G401 (cell line): Measurements from ENCODE around the gene RHOXF2. TPM values are rescaled to one million over a fixed set of nuclear protein-coding genes. Genes with fewer than 3 reads are reported as not detected.
"Not testable (repeated sequence)": the region's sequence is repeated elsewhere in the genome, so short reads cannot be mapped to it uniquely, and the experiment has no call there.

Source experiments
- DNase-seq: peaks from one replicate; pipeline ENCODE4 v3.0.0-alpha.2; 2015; ENCODE audit warnings: low spot score
- in situ Hi-C: cut with HindIII; loops from 2 replicates; pipeline ENCODE4 v1.10.0; 2016; ENCODE audit warnings: low sequenced_read_pairs, mixed read lengths
- total RNA-seq: library from RNA; depleted of rRNA; stranded (reverse); fragments of >200 nt; shearing (Covaris generic); gene quantifications from 2 replicates; pipeline ENCODE4 v1.2.3, GENCODE V29; 2014; rRNA removed

Gene RHOXF2, protein sequence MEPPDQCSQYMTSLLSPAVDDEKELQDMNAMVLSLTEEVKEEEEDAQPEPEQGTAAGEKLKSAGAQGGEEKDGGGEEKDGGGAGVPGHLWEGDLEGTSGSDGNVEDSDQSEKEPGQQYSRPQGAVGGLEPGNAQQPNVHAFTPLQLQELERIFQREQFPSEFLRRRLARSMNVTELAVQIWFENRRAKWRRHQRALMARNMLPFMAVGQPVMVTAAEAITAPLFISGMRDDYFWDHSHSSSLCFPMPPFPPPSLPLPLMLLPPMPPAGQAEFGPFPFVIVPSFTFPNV
- not detected in 2 replicates for total RNA-seq

DNA sequence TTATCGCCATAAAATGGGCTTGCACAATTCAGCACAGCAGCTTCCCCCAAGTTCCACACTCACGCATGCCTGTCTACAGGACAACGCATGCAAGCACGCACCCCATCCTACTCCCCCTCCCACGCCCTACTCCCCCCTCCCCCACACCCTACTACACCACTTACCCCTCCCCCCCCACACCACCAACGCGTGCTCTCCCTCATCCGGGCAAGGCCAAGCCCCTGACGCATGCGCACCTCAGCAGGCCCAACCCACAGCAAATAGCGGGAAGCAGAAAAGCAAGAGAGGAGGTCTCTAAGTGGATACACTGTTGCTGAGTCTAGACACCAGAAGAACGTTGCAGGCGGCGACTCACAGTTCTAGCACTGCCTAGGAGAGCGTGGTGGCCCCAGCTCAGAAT is at the start of gene RHOXF2:
TSS of gene RHOXF2 (plus strand) at position 301 of the 400 bp plus-strand sequence. CDS start 138 bp downstream, outside the sequence.
- in situ Hi-C loops, DNase-seq: not testable (repeated sequence)

DNA sequence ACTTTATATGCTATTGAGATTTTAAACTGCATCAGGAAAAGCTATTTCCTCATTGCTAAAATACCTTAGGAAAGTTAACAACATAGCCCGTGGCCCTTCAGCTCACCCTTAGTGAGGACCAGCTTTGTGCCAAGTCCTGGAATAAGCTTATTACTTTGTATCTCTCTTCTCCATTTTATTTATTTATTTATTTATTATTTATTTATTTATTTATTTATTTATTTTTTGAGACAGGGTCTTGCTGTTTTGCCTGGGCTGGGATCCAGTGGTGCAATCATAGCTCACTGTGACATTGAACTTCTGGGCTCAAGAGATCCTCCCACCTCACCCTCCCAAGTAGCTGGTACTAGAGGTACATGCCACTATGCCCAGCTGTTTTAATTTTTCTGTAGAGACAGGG is 49.0 kb upstream of the RHOXF2 start:
- in situ Hi-C loops = no loop called here

DNA sequence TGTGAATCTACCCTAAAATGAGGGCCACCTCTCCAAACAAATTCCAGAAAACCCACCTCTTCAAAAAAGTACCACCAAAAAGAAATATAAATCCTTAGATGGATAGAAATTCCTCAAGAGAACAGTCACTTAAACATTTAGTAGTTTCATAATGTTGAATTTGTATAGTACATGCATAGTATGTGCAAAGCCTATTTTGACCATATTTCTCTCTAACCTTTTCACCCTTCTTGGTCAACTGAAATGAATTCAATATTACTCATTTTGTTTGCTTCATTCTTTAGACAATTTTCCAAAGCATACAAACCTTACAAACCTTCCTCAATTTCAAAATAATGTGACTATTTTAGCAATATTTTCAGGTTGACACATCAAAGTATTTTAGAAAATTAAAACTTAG is 46.8 kb upstream of the RHOXF2 start:
- DNase-seq = no peak
- in situ Hi-C loops = no loop called here

More for the DNA sequence above, 49.0 kb upstream of the RHOXF2 start:
- no peak for DNase-seq

DNA sequence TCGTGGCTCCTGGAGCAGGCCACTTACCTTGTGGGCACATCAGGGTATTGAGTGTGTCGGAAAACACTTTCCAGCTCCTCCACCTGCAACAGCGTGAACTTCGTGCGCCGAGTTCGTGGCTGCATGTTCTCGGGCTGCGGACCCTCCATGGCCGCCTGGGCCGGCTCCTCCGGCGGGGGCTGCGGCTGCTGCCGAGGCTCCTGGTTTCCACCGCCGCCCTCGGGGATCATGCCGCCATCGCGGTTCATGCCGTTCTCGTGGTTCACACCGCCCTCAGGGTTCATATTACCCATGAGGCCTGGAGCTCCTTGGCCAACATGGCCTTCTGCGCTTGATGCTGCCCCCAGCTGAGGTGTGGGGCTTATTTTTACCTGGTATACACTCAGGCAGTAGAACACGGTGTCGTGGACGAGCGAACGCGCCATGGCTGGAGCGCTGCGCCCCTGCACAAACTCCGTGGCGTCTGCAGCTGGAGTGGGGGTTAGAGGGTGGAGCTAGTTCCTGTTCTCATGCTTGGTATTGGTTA is 42.9 kb upstream of the RHOXF2 start, which contains the start of gene RHOXF1:
TSS of gene RHOXF1 (minus strand) at position 476 of the 526 bp plus-strand sequence. CDS start at position 425, 51 bp downstream.
- DNase-seq = no peak
- in situ Hi-C loops = no loop called here

DNA sequence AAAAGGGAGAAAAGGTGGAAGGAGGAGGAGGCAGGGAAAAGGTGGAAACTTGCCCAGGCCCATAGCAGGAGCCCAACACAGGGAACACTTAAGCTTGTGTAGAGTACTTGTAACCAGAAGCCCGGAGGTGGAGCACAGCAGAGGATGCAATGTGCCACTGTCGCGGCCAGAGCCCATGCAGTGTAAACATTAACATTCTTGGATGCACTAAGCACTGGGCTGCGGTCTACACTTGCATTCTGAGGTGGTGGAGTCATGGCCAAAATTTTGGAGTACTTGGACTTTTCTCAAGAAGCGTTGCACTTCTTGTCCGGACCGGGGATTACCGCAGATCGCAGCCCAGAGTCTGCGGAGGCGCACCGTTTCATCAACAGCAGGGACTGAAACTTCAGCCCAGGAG is 38.2 kb upstream of the RHOXF2 start:
- no peak for DNase-seq
- in situ Hi-C loops = no loop called here

- DNase-seq = no peak
- in situ Hi-C loops = no loop called here
Observed at GRCh38 chrX:120125444-120125843, 33.0 kb upstream of the RHOXF2 start.

DNA sequence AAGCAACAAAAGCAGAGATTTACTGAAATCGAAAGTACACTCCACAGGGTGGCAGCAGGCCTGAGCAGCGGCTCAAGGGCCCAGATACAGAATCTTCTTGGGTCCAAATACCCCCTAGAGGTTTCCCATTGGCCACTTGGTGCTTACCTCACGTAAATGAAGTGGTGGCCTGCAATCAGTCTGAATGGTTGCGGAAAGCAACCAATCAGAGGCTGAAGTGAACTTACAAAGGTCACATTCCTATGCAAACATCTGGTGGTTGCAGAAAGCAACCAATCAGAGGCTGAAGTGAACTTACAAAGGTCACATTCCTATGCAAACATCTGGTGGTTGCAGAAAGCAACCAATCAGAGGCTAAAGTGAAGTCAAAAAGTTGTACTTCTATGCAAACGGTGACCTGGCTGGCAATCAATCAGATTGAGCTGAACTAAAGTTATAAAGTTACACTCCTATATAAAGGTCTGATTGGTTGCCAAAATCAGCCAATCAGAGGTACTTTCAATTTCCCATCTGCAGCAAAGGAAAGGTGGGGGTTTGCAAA is 30.0 kb upstream of the RHOXF2 start:
- DNase-seq, in situ Hi-C loops: not testable (repeated sequence)

DNA sequence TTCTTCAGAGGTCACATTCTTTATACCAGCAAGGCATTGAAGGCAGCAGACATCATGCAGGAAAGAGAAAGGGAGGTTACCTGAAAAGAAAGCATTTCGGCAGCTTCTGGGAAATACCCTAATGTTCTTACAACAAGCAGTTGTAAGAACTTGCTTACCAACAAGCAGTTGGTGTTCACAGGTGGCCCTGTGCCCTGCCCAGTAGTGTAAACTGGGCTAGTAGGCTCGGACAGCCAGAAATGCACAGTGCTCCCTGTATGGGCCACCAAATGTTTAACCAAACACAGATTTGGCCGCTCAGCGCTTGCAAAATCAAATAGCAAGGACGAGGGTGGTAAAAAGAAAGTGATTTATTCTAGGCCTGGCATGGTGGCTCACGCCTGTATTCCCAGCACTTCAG is 22.3 kb upstream of the RHOXF2 start:
- in situ Hi-C loops = no loop called here
- no peak for DNase-seq

GRCh38 chrX:120136840-120137239 is 21.6 kb upstream of the RHOXF2 start:
- no peak for DNase-seq
- in situ Hi-C loops = no loop called here

DNA sequence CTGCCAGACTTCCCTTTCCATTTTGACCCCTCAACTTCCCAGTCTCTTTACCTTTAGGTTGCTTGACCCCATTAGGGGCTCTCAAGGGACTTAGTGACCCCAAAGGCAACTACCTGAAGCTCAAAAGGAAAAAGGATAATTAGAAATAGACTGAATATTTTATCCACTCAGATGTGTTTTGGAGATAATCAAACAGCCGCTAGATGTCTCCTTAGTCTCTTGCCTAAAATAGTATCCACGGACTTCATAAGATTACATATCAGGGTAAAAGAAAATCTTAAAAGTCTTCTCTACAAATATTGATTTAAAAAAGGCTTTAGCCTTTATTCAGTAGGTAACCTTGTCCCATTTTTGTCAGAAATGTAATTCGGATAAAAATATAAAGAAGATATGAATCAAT is 21.0 kb upstream of the RHOXF2 start:
- in situ Hi-C loops = no loop called here

GRCh38 chrX:120140293-120140981 is 18.0 kb upstream of the RHOXF2 start:
- no peak for DNase-seq
- in situ Hi-C loops = no loop called here

More for the DNA sequence above, 21.0 kb upstream of the RHOXF2 start:
- DNase-seq = no peak

- in situ Hi-C loops = no loop called here
- DNase-seq = no peak
Observed at GRCh38 chrX:120144178-120144844, 14.1 kb upstream of the RHOXF2 start.

DNA sequence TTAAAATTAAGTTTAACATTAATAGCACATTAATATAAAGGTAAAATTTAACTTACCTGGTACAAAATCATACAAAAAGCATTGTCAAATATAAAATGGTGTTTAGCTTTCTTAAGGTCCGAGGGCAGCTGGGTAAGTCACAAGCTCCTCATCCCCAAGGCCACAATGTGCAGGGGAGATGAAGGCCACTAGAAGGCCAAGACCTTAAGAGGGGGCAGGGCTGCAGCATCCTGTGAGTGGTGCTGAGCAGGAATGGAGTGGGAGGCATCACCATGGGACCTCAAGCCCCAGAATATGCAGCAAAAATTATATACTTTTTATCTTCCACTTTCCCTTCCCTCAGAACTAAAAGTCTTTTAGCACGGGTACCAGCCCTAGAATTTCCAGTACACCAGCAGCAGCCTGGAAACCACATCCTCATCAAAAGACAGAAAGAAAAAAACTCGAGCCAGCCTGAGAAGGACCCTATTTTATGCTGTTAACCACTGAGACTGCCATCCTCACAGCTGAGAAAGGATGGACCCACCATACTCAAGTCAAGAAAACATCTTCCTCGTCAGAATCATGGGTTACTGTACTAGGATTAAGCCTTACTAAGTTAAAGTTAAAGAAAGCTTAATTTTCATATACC is 13.0 kb upstream of the RHOXF2 start:
- in situ Hi-C loops = no loop called here
- DNase-seq = no peak

DNA sequence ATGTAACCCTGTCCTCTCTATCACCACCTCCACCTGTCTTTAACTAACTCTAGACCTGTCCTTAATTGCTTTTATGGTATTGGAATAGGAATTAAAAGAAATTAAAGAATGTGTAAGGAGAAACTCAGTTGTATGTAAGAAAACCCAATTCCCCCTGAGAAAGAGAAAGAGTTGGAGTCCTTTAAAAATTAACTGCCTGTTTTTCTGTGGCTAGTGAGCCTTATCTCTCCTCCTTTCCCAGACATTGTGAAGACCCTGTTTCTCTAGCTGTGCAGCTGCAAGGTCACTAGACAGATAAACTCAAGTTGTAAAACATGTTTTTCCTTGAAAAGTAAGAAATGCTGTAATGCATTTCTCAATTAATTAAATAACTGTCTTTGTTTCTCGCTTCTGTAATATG is 12.1 kb upstream of the RHOXF2 start:
- DNase-seq, in situ Hi-C loops: not testable (repeated sequence)

GRCh38 chrX:120147537-120147936 is 10.9 kb upstream of the RHOXF2 start:
- DNase-seq = no peak
- in situ Hi-C loops = no loop called here

DNA sequence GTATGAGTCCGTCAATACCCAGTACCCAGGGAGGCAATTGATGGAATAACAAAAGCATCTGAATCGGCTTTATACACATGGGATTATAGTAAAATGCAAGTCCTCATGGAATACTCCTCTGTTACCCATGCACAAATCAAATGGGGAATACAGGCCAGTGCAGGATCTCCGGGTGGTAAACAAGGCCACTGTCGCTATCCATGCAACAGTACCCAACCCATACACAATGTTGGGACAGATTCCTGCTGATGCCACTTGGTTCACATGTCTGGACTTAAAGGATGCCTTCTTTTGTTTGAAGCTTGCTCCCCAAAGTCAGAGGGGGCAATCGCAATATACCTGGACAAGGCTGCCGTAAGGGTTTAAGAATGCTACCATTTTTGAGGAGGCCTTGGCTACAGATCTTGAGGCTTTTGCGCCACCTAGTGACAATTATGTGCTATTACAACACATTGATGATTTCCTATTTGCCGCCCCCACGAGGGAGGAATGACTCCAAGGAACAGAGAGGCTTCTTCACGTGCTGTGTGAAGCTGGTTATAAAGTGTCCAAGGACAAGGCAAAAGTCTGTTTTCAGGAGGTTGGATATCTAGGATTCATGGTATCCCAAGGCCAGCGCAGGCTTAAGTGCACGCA is 8.2 kb upstream of the RHOXF2 start:
- in situ Hi-C loops, DNase-seq: not testable (repeated sequence)

DNA sequence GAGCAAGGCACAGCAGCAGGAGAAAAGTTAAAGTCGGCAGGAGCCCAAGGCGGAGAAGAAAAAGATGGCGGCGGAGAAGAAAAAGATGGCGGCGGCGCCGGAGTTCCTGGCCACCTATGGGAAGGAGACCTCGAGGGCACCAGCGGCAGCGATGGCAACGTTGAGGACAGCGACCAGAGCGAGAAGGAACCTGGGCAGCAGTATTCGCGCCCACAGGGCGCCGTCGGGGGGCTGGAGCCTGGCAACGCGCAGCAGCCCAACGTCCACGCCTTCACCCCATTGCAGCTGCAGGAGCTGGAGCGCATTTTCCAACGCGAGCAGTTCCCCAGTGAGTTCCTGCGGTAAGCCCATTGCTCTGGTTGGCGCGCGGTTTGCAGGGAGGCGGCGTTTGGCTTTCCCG is 673 bp downstream of the RHOXF2 start:
- in situ Hi-C loops, DNase-seq: not testable (repeated sequence)

- in situ Hi-C loops, DNase-seq: not testable (repeated sequence)
Observed at GRCh38 chrX:120193254-120193653, 34.8 kb downstream of the RHOXF2 start.

GRCh38 chrX:120193720-120194119 is 35.3 kb downstream of the RHOXF2 start:
- DNase-seq, in situ Hi-C loops: not testable (repeated sequence)
